Stimulated activated CD8-positive, alpha-beta memory T cell treated with anti-CD3 and anti-CD28 coated beads, Interleukin-12 subunit alpha, Interleukin-12 subunit beta, amount 100 ng/mL, for 4 hours (primary cell): Measurements from ENCODE around the gene BCL2L14.
"Not testable (repeated sequence)": the region's sequence is repeated elsewhere in the genome, so short reads cannot be mapped to it uniquely, and the experiment has no call there.

Source experiments
- DNase-seq: peaks from one replicate; pipeline ENCODE4 v3.0.0-alpha.2; 2020; ENCODE audit warnings: low read depth

Gene BCL2L14

GRCh38 chr12:12108441-12109058, 37.8 kb downstream of the BCL2L14 start:
- DNase-seq: no peak

- not testable (repeated sequence) for DNase-seq
These were observed 40.3 kb downstream of the BCL2L14 start for GRCh38 chr12:12110923-12111555.

DNA sequence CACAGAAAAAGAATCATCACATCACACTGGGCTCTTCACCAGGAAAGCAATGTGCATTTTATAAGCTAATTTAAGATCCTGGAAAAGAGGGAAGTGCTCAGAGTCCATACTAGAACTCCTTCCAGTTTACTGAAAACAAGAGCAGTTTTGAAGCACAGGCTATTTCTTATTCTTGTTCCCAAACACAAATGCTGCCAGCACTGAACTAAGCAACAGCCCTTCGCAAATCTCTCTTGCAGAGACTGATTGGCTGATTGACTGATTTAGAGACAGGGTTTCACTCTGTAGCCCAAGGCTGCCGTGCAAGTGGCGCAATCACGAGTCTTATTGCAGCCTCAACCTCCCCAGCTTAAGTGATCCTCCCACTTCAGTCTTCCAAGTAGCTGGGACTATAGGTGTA, 44.8 kb downstream of the BCL2L14 start:
- DNase-seq: no peak

DNA sequence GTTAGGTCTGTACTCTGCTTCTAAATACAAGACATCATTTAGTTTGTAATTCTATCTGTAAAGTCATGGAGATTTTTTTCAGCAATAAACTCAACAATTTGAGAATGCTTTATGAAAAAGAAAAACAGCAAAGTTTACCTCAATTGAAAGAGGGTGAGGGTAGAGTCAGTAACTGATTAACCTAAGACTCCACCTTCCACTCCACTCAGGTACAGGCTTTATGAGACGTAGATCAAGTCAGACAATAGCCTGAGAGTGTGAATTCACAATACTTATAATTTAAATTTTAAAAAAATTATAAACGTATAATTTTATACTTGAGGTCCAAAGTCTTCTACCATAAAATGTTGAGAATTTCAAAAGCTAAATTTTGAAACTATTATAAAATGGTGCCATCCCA, 45.9 kb downstream of the BCL2L14 start:
- DNase-seq: no peak

DNA sequence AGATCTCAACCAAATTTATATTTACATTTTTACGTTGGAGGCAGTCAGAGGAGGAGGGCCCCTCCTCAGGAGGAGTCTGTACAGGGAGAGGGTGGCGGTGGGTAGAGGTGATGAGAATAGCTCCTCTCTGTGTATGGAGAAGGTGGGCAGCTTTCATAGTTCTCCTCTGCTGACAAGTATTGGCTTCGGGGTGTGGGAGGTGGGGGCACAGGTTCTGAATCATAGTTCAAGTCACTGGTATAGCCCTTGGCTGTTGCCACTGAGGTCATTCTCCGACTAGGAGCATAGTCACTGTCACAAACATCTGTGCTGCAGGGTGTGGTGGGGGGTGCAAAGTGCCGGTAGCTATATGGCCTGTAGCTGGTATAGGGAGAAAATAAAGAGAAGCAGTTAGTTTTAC, 50.3 kb downstream of the BCL2L14 start:
- DNase-seq: no peak

DNA sequence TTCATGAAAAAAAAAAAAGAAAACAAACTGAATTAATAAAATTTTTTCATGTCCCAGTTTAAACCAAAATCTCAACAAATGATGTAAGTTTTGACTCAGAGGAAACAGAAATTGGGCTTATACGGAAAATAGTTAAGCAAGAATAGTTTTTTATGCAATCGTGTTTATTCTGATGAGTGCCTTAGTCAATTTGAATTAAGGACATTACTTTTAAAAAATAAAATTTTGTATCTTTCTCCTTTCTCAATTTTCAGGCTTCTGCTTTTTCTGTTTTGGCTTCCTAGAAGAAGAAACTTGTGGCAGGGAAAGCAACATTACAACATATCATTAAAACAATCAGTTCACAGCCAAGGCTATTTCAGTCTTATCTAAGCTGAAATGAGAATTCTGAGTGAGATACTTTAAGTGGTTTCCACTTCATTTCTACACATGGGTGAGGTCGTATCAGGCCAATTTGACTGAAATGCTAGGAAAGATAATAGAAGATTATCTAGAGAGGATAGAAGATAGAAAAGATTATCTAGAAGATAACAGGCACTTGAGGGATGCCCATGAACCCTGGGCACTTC, 52.4 kb downstream of the BCL2L14 start:
- no peak for DNase-seq

- no peak for DNase-seq
These were observed 55.8 kb downstream of the BCL2L14 start for GRCh38 chr12:12126551-12126950.

GRCh38 chr12:12127304-12127703, 56.6 kb downstream of the BCL2L14 start:
- DNase-seq: no peak

DNA sequence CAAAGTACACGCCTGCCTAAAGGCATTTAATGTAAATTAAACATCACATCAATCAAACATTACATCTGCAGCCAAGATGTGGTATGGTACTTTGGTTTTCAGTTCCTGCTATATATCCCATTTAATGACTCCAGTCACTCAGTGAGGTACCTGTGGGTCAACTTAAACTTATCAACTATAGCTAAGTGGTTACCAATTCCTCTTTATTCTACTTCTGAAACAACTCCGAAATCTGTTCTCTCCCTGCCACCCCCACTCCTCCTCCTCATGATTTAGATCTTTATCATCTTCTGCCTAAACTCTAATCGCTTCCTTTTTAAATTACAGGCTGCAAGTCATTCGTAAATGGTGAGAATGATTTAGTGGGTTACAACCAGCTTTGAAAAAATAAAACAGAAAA, 57.9 kb downstream of the BCL2L14 start:
- no peak for DNase-seq

DNA sequence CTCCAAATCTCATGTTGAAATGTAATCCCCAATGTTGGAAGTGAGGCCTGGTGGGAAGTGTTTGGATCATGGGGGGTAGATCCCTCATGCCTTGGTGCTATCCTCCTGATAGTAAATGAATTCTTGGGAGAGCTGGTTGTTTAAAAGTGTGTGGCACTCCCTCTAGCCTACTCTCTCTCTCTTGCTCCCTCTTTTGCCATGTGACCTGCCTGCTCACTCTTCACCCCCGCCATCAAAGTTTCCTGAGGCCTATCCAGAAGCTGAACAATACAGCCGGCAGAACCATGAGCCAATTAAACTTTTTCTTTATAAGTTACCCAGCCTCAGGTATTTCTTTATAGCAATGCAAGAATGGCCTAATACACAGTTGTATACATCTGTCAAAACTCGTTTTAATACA, 62.5 kb downstream of the BCL2L14 start:
- no peak for DNase-seq

DNA sequence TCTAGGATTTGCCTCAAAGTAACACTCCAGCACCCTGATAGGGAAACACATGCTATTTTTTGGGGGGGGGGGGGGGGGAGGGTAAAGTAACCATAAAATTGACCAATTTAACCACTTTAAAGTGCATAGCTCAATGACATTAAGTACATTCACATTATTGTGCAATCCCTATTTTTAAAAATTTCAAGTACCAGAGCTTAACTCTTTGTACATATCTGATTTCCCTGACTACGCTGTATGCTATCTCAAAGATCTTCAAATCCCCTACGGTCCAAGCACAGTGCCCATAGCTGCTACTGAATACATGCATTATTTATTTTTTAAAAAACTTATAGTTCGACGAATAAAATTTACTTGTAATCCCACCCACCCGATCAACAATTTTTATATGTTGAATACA, 63.0 kb downstream of the BCL2L14 start:
- DNase-seq: no peak

- DNase-seq: no peak
These were observed 67.7 kb downstream of the BCL2L14 start for GRCh38 chr12:12138203-12139154.

DNA sequence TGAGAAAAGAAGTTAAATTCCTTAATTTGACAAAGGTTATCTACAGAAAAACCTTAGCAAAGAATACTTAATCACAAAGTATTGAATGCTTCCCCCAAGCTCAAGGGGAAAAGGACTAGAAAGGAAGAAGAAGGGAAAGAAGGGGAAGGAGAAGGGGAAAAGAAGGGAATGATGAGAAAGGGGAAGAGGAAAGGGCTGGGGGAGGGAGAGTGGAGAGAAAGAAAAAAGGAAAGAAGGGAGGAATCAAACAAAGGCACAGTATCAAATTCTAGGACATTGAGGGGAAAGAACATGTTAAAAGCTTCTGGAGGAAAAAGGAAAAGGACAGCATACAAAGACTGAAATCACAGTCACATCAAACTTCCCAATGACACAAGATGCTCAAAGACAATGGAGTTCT, 70.3 kb downstream of the BCL2L14 start:
- no peak for DNase-seq

DNA sequence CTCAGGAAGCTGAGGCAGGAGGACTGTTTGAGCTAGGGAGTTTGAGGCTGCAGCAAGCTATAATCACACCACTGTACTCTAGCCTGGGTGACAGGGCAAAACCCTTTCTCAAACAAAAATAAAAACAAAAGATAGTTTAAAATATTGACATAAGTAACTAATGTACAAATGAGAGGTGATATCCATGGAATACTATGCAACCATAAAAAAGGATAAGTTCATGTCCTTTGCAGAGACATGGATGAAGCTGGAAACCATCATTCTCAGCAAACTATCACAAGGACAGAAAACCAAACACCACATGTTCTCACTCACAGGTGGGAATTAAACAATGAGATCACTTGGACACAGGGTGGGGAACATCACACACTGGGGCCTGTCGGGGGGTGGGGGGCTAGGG, 73.8 kb downstream of the BCL2L14 start:
- not testable (repeated sequence) for DNase-seq

DNA sequence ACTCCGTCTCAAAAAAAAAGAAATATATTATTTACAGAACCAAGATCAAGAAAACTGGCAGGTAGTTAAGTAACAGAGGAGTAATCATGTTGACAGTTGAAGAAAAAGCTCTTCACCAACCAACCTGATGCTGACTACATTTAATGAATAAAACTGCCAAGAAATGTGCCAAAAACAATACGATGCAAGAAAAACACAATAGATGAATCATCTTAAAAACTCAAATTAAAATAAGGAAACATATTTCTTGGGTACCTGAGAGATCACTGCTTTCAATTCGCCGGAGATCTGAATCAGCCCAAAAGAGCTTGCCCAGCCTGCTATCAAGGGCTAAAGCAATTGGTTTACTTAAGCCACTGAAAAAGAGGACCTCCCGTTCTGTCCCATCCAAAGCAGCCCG, 76.4 kb downstream of the BCL2L14 start:
- DNase-seq: no peak
